HG03066 (cell line): ENCODE data around the gene MEF2A.
"Not testable (repeated sequence)": the region's sequence is repeated elsewhere in the genome, so short reads cannot be mapped to it uniquely, and the experiment has no call there.

ENCODE experiments used
- ATAC-seq: cut with Tn5 transposase; IDR thresholded peaks from one replicate; pipeline ENCODE4 v1.9.1; 2021; ENCODE audit warnings: low read depth; ENCODE audit not compliant: unreplicated experiment

MEF2A gene

GRCh38 chr15:99644913-99645542, 79.2 kb downstream of the MEF2A start:
- no peak for ATAC-seq

- no peak for ATAC-seq
Observed at GRCh38 chr15:99645543-99645935, 79.8 kb downstream of the MEF2A start.

GRCh38 chr15:99645951-99646350, 80.2 kb downstream of the MEF2A start:
- ATAC-seq, result no peak

GRCh38 chr15:99651023-99651807, 85.4 kb downstream of the MEF2A start:
- ATAC-seq, result no peak

- no peak for ATAC-seq
Observed at GRCh38 chr15:99656205-99656604, 90.4 kb downstream of the MEF2A start.

- no peak for ATAC-seq
Observed at GRCh38 chr15:99657996-99658395, 92.2 kb downstream of the MEF2A start.

- ATAC-seq, result no peak
Observed at GRCh38 chr15:99662903-99663302, 97.1 kb downstream of the MEF2A start.

GRCh38 chr15:99666073-99666472, 100.3 kb downstream of the MEF2A start:
- ATAC-seq, result not testable (repeated sequence)

- no peak for ATAC-seq
Observed at GRCh38 chr15:99668533-99669182, 102.9 kb downstream of the MEF2A start.

GRCh38 chr15:99669250-99669649, 103.5 kb downstream of the MEF2A start:
- ATAC-seq, result no peak

- ATAC-seq, result no peak
Observed at GRCh38 chr15:99671926-99672635, 106.3 kb downstream of the MEF2A start.

- ATAC-seq, result no peak
Observed at GRCh38 chr15:99673111-99673510, 107.3 kb downstream of the MEF2A start.

GRCh38 chr15:99674279-99674678, 108.5 kb downstream of the MEF2A start:
- no peak for ATAC-seq

GRCh38 chr15:99677540-99678134, 111.9 kb downstream of the MEF2A start:
- ATAC-seq, result peak; percentile 90

GRCh38 chr15:99680276-99680675, 114.5 kb downstream of the MEF2A start:
- ATAC-seq, result no peak

GRCh38 chr15:99681990-99682389, 116.2 kb downstream of the MEF2A start:
- ATAC-seq, result no peak

GRCh38 chr15:99682455-99682854, 116.7 kb downstream of the MEF2A start:
- no peak for ATAC-seq

GRCh38 chr15:99683000-99683670, 117.4 kb downstream of the MEF2A start:
- ATAC-seq, result no peak

- ATAC-seq, result no peak
Observed at GRCh38 chr15:99686290-99686689, 120.5 kb downstream of the MEF2A start.

- no peak for ATAC-seq
Observed at GRCh38 chr15:99692825-99693224, 127.0 kb downstream of the MEF2A start.
